Inflammatory macrophage treated with lipopolysaccharide for 4 hours (primary cell): ENCODE results near the gene MBD5.

Experiments
- DNase-seq: peaks from one replicate; pipeline ENCODE4 v3.0.0-alpha.2; 2020

MBD5 gene

DNA sequence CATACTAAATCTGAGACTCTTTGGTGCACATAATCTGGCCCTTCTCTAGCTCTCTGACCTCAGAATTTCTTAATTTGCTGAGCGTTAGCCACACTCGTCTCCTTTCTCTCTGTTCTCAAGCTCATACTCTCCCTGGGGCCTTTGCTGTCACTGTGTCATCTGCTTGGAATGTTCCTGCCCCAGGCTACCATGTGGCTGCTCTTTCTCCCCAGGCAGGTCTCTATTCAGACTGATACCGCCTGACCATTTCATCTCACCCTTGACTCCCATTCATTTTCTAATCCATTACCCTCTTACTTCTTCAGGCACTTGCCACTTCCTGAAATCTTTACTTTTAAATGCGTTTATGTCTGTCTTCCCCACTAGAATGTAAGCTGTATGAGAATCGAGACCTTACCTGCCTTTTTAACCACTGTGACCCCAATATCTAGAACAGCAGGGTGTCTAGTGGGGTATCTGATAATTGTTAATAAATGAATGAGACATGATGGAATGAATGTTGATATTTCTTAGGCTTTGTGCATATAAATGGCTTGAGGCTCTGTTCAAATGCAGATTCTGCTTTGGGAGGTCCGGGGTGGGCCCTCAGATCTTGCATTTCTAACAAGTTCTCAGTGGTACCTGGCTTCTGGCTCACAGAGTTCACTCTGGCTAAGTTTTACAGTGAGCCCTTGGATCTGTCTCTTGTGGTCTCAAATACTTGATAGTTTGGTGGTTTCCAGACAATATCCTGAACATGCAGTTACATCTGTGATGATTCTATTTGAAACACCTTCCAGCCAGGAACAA, 533.8 kb downstream of the MBD5 start:
- no peak for DNase-seq

DNA sequence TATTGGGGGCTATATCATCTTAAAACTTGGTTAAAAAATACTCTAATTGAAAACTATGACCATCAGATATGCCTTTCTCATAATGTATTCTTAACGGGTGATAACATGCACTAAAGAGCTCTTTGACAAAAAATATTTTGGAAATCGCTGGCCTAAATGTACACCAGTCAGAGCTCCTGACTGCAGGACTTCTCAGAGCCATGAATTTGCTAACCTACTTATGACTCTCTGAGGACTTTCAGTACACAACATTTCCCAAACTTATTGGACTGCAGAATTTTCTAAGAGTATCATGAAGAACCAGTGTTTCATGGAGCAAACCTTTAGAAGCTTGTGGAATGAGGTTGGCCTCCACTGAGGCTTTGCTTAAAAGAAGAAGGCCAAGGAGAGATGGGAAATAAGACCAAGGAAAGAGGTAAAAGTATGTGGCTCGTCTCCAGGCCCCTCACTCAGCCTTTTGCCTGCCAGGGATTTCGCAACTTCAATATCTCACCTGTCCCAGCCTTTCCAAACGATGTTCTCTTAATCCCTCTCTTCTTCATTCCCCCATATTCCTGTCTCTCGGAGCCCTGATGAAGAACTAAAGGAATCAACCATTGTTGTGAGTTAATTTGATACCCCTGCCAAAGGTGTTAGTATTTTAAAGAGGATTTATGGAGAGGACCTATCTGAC, 534.9 kb downstream of the MBD5 start:
- DNase-seq, result no peak

DNA sequence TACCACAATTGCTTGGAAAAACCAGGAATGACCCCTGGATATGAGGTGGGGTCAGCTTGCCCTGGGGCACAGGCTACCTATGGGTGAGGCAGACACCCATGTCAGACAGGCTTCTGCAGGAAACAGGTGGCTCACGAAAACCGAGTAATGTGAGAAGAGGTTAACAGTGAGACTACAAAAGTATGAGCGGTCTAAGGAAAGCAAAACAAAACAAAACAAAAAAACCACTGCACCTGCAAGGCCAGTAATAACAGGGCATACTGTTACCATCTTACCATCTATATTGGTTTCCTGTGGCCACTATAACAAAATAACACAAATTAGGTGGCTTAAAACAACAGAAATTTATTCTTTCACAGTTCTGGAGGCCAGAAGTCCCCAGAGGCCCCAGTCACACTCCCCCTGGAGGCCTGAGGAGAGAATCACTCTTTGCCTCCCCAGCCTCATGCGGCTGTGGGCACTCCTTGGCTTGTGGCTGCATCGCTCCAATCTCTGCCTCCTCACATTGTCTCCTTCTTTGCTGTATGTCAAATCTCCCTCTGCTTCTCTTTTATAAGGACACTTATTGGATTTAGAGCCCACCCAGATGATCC, 537.0 kb downstream of the MBD5 start:
- no peak for DNase-seq

DNA sequence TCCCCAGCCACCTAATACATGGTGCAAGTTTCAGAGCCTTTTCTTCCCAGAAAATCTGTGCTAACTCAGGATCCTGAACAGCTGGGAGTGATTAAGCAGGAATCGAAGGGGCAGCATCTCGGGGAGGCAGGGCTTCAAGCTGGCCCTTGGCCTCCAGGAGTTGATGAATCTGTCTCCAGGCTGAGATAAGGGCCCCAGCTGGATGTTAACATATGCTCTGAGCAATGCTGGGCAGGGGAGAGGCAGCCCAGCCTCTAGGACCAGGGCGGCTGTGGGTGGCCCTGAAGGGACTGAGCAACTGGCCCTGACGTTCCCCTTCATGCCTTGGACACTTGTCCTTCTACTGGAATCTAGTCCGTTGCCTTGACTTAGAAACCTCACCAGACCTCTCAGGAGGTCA, 539.6 kb downstream of the MBD5 start:
- DNase-seq, result no peak

DNA sequence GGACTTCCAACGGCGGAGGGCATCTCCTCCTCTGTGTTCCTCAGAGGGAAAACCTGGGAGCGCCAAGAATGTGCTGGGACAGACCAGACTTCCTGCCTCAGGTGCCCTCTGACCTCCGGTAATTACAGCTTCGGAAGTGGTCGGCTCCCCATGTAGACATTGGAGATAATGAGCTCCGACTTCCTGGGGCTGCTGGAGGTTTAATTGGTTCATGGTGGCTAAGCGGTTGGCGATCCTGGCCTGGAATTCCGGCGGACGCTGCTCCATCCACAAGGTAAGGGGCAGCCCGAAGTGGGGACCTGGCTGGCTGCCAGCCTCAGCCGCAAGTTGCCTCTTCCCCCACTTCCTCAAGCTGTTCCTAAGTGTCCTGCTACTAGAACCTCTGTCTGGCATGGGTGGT, 540.5 kb downstream of the MBD5 start:
- no peak for DNase-seq

DNA sequence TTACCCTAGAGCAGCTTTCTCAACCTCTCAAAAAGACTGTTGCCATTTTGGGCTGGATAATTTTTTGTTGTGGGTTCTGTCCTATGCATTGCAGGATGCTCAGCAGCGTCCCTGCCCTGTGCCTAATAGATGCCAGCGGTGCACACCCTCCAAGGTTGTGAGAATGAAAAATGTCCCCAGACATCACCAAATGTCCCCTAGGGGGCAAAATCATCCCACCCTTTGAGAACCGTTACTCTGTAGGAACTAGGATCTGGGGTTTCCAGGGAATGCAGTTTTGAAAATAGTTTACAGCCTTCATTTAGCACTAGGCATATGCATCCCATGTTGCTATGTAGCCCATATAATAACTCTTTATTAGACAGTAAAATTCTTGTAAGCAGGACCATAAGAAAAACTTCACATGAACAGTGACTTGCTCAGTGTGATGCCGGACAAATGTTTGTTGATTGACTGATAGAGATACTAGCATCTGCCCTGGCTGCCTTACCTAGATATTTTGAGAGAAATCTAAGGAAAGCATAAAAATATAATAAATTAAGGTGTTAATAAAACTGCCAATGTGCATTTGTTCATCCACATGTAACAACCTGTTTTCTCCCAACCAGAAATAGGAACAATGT, 544.5 kb downstream of the MBD5 start:
- peak; percentile 11 for DNase-seq
